MM.1S (cell line): Measurements from ENCODE around the gene SLC39A3.

ENCODE experiments used
- CTCF ChIP-seq: fragments of 300-600 bp; sonication (generic); IDR thresholded peaks from 2 replicates; pipeline ENCODE4 v1.5.1; 2016; ENCODE audit warnings: antibody characterized with exemption, low read length, mixed read lengths
- EZH2 ChIP-seq: fragments of 300-600 bp; sonication (generic); optimal IDR thresholded peaks from 2 replicates; pipeline ENCODE3; 2017; ENCODE audit warnings: low read depth, mild to moderate bottlenecking, antibody characterized with exemption, low read length, mixed read lengths

DNA sequence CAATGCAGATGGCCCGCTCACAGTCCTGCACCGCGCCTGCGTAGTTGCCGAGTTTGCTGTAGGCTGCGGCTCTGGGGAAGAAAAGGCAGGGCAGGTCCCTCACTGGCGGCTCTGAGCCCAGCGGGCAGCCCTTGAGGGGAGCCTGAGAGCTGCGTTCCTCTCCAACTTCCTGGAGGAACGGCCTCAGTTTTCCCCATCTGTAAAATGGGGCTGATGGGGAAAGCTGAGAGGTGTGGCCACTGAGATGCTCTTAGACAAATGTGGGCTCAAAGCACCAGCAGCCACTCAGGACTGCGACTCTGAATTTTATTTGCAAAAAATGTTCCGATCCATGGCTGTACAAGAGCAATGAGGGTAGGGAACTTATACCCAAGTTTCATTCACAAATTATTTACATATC is 23.9 kb upstream of the SLC39A3 start:
- no peak for TF ChIP-seq CTCF
- TF ChIP-seq EZH2 = no peak
